HepG2 (cell line): Measurements from ENCODE around the gene NID1. TPM values are rescaled to one million over a fixed set of nuclear protein-coding genes. Genes with fewer than 3 reads are reported as not detected.

ENCODE experiments used
- ATF2 ChIP-seq: sonication (generic); formaldehyde crosslinking; IDR thresholded peaks from 2 replicates; pipeline ENCODE4 v1.4.0; 2020; ENCODE audit warnings: missing genetic modification reagents
- ESRRA ChIP-seq: sonication (generic); formaldehyde crosslinking; IDR thresholded peaks from 2 replicates; pipeline ENCODE4 v1.5.1; 2020; ENCODE audit warnings: mild to moderate bottlenecking, low read depth, missing genetic modification reagents
- HDAC1 ChIP-seq: sonication (generic); formaldehyde crosslinking; IDR thresholded peaks from 2 replicates; pipeline ENCODE4 v1.5.1; 2020; ENCODE audit warnings: mild to moderate bottlenecking, missing genetic modification reagents
- IRF2 ChIP-seq: IDR thresholded peaks from 2 replicates; pipeline ENCODE4 v1.6.1; 2018; ENCODE audit warnings: missing genetic modification reagents, missing compliant biosample characterization
- LCORL ChIP-seq, 2 experiments: fragments of 450-650 bp in 1 of 2; sonication (generic) in 1 of 2; formaldehyde crosslinking in 1 of 2; IDR thresholded peaks; 2 replicates each; pipeline versions ENCODE4 v1.5.0 to v1.6.1; 2017 to 2020; ENCODE audit warnings: antibody characterized with exemption in 1 of 2, missing genetic modification reagents in 1 of 2
- NFE2 ChIP-seq: sonication (generic); formaldehyde crosslinking; IDR thresholded peaks from 2 replicates; pipeline ENCODE4 v1.4.0; 2020; ENCODE audit warnings: missing genetic modification reagents
- POGZ ChIP-seq: sonication (generic); formaldehyde crosslinking; IDR thresholded peaks from 2 replicates; pipeline ENCODE4 v1.4.0; 2020; ENCODE audit warnings: mild to moderate bottlenecking, missing genetic modification reagents
- RXRA ChIP-seq: sonication (generic); formaldehyde crosslinking; IDR thresholded peaks from 2 replicates; pipeline ENCODE4 v1.5.1; 2020; ENCODE audit warnings: missing genetic modification reagents
- RXRB ChIP-seq: IDR thresholded peaks from 2 replicates; pipeline ENCODE4 v1.6.1; 2016; ENCODE audit warnings: borderline replicate concordance, missing genetic modification reagents, missing compliant biosample characterization
- SOX13 ChIP-seq, 3 experiments: fragments of 450-650 bp in 1 of 3; sonication (generic) in 1 of 3; formaldehyde crosslinking in 1 of 3; IDR thresholded peaks in 2 of 3; conservative IDR thresholded peaks in 1 of 3; 2 replicates each; pipeline versions ENCODE4 v1.5.0 to v1.6.1; 2016 to 2020; ENCODE audit warnings: antibody characterized with exemption in 1 of 3, mild to moderate bottlenecking in 1 of 3, missing compliant biosample characterization in 1 of 3, missing genetic modification reagents in 1 of 3, moderate library complexity in 1 of 3
- SRF ChIP-seq: IDR thresholded peaks from 2 replicates; pipeline ENCODE4 v1.6.1; 2011; ENCODE audit warnings: mild to moderate bottlenecking, low read depth, low read length, moderate library complexity
- TCF7 ChIP-seq: sonication (generic); IDR thresholded peaks from 2 replicates; pipeline ENCODE4 v1.6.1; 2016; ENCODE audit warnings: antibody characterized with exemption, low read depth
- ZFP36L1 ChIP-seq: sonication (generic); formaldehyde crosslinking; IDR thresholded peaks from 2 replicates; pipeline ENCODE4 v1.8.0; 2022; ENCODE audit warnings: mild to moderate bottlenecking, missing genetic modification reagents, moderate library complexity
- ZNF563 ChIP-seq: sonication (generic); formaldehyde crosslinking; IDR thresholded peaks from 2 replicates; pipeline ENCODE4 v1.8.0; 2022; ENCODE audit warnings: mild to moderate bottlenecking, moderate library complexity, missing genetic modification reagents
- ZNF598 ChIP-seq: sonication (generic); formaldehyde crosslinking; IDR thresholded peaks from 2 replicates; pipeline ENCODE4 v1.5.1; 2020; ENCODE audit warnings: mild to moderate bottlenecking, missing genetic modification reagents, borderline replicate concordance
- ZNF616 ChIP-seq: sonication (generic); formaldehyde crosslinking; IDR thresholded peaks from 2 replicates; pipeline ENCODE4 v1.5.0; 2020; ENCODE audit warnings: low read depth, mild to moderate bottlenecking, missing genetic modification reagents
- ZNF784 ChIP-seq: sonication (generic); formaldehyde crosslinking; IDR thresholded peaks from 2 replicates; pipeline ENCODE4 v1.5.1; 2020; ENCODE audit warnings: missing genetic modification reagents, mild to moderate bottlenecking, borderline replicate concordance
- ZNF839 ChIP-seq: sonication (generic); formaldehyde crosslinking; IDR thresholded peaks from 2 replicates; pipeline ENCODE4 v1.4.0; 2020; ENCODE audit warnings: missing genetic modification reagents, mild to moderate bottlenecking, borderline replicate concordance
- ZSCAN25 ChIP-seq: sonication (generic); formaldehyde crosslinking; IDR thresholded peaks from 2 replicates; pipeline ENCODE4 v1.8.0; 2022; ENCODE audit warnings: mild to moderate bottlenecking, missing genetic modification reagents
- polyA plus RNA-seq, 8 experiments: library from polyadenylated mRNA; depleted of rRNA in 3 of 8; stranded (reverse) in 7 of 8; unstranded in 1 of 8; fragments of >200 nt; fragmentation: Illumina TruSeq in 4 of 8; extraction: Trizol in 4 of 8; gene quantifications; 2 replicates each; pipeline versions ENCODE4 v1.2.1 to v1.2.3, GENCODE V29; 2011 to 2016; ENCODE audit warnings: low read depth in 4 of 8, missing spikeins in 1 of 8, mixed read lengths in 1 of 8; ENCODE audit not compliant: insufficient read depth in 1 of 8
- total RNA-seq, 5 experiments: library from RNA; depleted of rRNA; stranded (reverse); fragments of >200 nt; fragmentation: Illumina TruSeq; extraction: Trizol; gene quantifications; 2 replicates each; pipeline ENCODE4 v1.2.3, GENCODE V29; 2016; ENCODE audit warnings: low read depth in 1 of 5
- TF ChIP-seq, protein P1 (sequence below): sonication (generic); formaldehyde crosslinking; IDR thresholded peaks from 2 replicates; pipeline ENCODE4 v1.5.0; 2020; ENCODE audit warnings: missing genetic modification reagents
- TF ChIP-seq, protein P2 (sequence below): fragments of 450-650 bp; IDR thresholded peaks from 2 replicates; pipeline ENCODE4 v1.6.1; 2016
- TF ChIP-seq, protein P3 (sequence below): sonication (generic); formaldehyde crosslinking; IDR thresholded peaks from 2 replicates; pipeline ENCODE4 v1.8.0; 2023; ENCODE audit warnings: mild to moderate bottlenecking, missing genetic modification reagents

NID1 gene
- total and polyA plus RNA-seq, 2 of the 13 experiments (the other 11 are each of a cell fraction or from before 2014, with no cell fraction given) = 50.2 to 56.1 TPM

DNA sequence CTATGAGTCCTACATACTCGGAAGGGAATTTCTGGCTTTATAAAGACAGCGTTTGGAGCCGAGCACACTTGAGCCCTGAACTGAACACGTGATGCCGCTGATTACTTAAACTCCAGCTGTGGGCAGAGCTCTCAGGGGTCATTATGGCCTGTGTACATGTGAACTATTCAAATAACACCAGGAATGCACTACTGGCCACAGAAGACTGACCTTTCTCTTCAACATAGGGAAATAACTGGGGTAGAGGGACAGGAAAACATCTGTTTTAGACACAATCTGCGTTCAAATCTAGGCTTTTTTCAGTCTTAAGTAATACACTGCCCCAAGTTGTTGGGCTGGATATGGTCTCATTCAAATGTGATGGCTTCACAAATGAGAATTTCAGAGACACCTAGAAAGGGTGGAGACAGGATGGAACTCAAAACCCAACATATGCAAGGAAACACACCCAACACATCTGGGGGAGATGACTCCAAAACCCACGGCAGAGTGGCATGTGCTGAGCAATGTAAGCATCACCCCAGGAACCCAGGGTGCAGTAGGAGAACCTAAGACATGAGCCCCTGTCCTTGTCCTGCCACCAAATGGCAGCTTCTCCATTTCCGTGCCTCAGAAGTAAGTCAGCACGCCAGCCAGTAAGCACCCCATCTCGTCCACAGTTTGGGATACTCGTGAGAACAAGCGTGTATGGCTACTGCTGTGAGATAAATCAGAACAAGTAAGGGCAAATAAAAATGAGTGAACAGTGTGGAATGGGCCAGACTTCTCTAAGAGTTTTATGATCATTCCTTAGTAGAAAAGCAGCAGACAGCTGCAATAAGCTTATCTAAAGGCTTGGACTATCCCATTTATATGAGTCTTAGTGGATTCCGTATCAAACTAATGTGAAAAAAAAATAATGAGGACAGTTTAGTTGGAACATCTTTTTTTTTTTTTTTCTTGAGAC, 24.9 kb downstream of the NID1 start (continued):
- TF ChIP-seq ZNF784 (CRISPR knock-in tag) (no peak), ATF2 (CRISPR knock-in tag) (peak; percentile 51; the same call in 1 of the 2 replicates), TCF7 (peak; percentile 50; the same call in 1 of the 2 replicates), HDAC1 (peak; percentile 64), SOX13 (IDR thresholded peaks at IDR 0.05) (0 out of 2 replicates have a peak, but pooled peaks have one; percentile 26), SOX13 (CRISPR knock-in tag; conservative IDR thresholded peaks at IDR 0.05 in 1 of 2, IDR thresholded peaks at IDR 0.05 in 1 of 2) (peak in 1 of 2 experiments; percentile 81; a peak in 2 of 4 replicates), NFE2 (CRISPR knock-in tag) (no peak), ZNF839 (CRISPR knock-in tag) (no peak), ZFP36L1 (no peak), POGZ (CRISPR knock-in tag) (peak; percentile 58), IRF2 (CRISPR knock-in tag) (peak; percentile 80), ZNF616 (CRISPR knock-in tag) (no peak), LCORL (IDR thresholded peaks at IDR 0.05) (no peak), LCORL (CRISPR knock-in tag; IDR thresholded peaks at IDR 0.05) (peak; percentile 78; the same call in 1 of the 2 replicates), SRF (no peak), RXRA (CRISPR knock-in tag) (peak; percentile 68; the same call in 1 of the 2 replicates), ZNF563 (CRISPR knock-in tag) (no peak), RXRB (peak; percentile 90), ZSCAN25 (CRISPR knock-in tag) (no peak), ZNF598 (0 out of 2 replicates have a peak, but pooled peaks have one; percentile 30), ESRRA (CRISPR knock-in tag) (peak; percentile 44; the same call in 1 of the 2 replicates)
- TF ChIP-seq, protein P1, sequence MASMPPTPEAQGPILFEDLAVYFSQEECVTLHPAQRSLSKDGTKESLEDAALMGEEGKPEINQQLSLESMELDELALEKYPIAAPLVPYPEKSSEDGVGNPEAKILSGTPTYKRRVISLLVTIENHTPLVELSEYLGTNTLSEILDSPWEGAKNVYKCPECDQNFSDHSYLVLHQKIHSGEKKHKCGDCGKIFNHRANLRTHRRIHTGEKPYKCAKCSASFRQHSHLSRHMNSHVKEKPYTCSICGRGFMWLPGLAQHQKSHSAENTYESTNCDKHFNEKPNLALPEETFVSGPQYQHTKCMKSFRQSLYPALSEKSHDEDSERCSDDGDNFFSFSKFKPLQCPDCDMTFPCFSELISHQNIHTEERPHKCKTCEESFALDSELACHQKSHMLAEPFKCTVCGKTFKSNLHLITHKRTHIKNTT (CRISPR knock-in tag) = no peak
- TF ChIP-seq, protein P2, sequence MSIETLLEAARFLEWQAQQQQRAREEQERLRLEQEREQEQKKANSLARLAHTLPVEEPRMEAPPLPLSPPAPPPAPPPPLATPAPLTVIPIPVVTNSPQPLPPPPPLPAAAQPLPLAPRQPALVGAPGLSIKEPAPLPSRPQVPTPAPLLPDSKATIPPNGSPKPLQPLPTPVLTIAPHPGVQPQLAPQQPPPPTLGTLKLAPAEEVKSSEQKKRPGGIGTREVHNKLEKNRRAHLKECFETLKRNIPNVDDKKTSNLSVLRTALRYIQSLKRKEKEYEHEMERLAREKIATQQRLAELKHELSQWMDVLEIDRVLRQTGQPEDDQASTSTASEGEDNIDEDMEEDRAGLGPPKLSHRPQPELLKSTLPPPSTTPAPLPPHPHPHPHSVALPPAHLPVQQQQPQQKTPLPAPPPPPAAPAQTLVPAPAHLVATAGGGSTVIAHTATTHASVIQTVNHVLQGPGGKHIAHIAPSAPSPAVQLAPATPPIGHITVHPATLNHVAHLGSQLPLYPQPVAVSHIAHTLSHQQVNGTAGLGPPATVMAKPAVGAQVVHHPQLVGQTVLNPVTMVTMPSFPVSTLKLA = peak; percentile 79
- TF ChIP-seq, protein P3, sequence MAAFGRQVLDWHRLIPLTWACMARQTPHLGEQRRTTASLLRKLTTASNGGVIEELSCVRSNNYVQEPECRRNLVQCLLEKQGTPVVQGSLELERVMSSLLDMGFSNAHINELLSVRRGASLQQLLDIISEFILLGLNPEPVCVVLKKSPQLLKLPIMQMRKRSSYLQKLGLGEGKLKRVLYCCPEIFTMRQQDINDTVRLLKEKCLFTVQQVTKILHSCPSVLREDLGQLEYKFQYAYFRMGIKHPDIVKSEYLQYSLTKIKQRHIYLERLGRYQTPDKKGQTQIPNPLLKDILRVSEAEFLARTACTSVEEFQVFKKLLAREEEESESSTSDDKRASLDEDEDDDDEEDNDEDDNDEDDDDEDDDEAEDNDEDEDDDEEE (CRISPR knock-in tag) = no peak
